Activated naive CD4-positive, alpha-beta T cell treated with Interleukin-2 at 50 U/mL for 16 hours (primary cell): Measurements from ENCODE around the gene FBXW11.

ENCODE experiments used
- DNase-seq: peaks from one replicate; pipeline ENCODE4 v3.0.0-alpha.2; 2020

The FBXW11 gene

GRCh38 chr5:171861381-171861780, 145.1 kb downstream of the FBXW11 start:
- no peak for DNase-seq

- no peak for DNase-seq
These were observed 148.1 kb downstream of the FBXW11 start for GRCh38 chr5:171858303-171858702.

GRCh38 chr5:171857489-171857876, 149.0 kb downstream of the FBXW11 start:
- no peak for DNase-seq

- no peak for DNase-seq
These were observed 150.4 kb downstream of the FBXW11 start for GRCh38 chr5:171855798-171856763.

- DNase-seq, result no peak
These were observed 151.2 kb downstream of the FBXW11 start for GRCh38 chr5:171855265-171855664.

- DNase-seq, result no peak
These were observed 154.2 kb downstream of the FBXW11 start for GRCh38 chr5:171852255-171852681.

- DNase-seq, result no peak
These were observed 155.2 kb downstream of the FBXW11 start for GRCh38 chr5:171851251-171851650.

- DNase-seq, result no peak
These were observed 156.0 kb downstream of the FBXW11 start for GRCh38 chr5:171850324-171850947.

- no peak for DNase-seq
These were observed 156.7 kb downstream of the FBXW11 start for GRCh38 chr5:171849585-171850323.

- no peak for DNase-seq
These were observed 157.4 kb downstream of the FBXW11 start for GRCh38 chr5:171848911-171849520.

GRCh38 chr5:171848486-171848885, 158.0 kb downstream of the FBXW11 start:
- DNase-seq, result no peak

GRCh38 chr5:171848006-171848405, 158.4 kb downstream of the FBXW11 start:
- no peak for DNase-seq

GRCh38 chr5:171847026-171847425, 159.4 kb downstream of the FBXW11 start:
- no peak for DNase-seq

- no peak for DNase-seq
These were observed 160.1 kb downstream of the FBXW11 start for GRCh38 chr5:171846323-171846722.

GRCh38 chr5:171845857-171846256, 160.6 kb downstream of the FBXW11 start:
- DNase-seq, result no peak

GRCh38 chr5:171845040-171845630, 161.3 kb downstream of the FBXW11 start:
- no peak for DNase-seq

GRCh38 chr5:171842777-171843328, 163.6 kb downstream of the FBXW11 start:
- no peak for DNase-seq

GRCh38 chr5:171841984-171842776, 164.3 kb downstream of the FBXW11 start:
- no peak for DNase-seq

GRCh38 chr5:171840711-171841522, 165.5 kb downstream of the FBXW11 start:
- DNase-seq, result no peak

- DNase-seq, result no peak
These were observed 166.4 kb downstream of the FBXW11 start for GRCh38 chr5:171840066-171840465.
